H9 (cell line): ENCODE measurements around the gene THSD7B. TPM values are rescaled to one million over a fixed set of nuclear protein-coding genes. Genes with fewer than 3 reads are reported as not detected.

Experiments used
- DNase-seq: peaks from one replicate; pipeline ENCODE4 v3.0.0-alpha.2; 2017
- H2AFZ ChIP-seq: one replicate; pipeline ENCODE4 v1.6.1; 2013; ENCODE audit warnings: mild to moderate bottlenecking, low read length, control low read depth, moderate library complexity
- H2AK5ac ChIP-seq: 2 replicates; pipeline ENCODE4 v1.6.1; 2013; ENCODE audit warnings: low read length, control low read depth, mixed read lengths; ENCODE audit not compliant: insufficient read length
- H2BK120ac ChIP-seq: one replicate; pipeline ENCODE4 v1.6.1; 2013; ENCODE audit warnings: low read depth, mild to moderate bottlenecking, low read length, control low read depth, inconsistent platforms; ENCODE audit not compliant: poor library complexity, severe bottlenecking
- H2BK12ac ChIP-seq: 2 replicates; pipeline ENCODE4 v1.6.1; 2013; ENCODE audit warnings: low read length, control low read depth, mixed read lengths, low read depth; ENCODE audit not compliant: insufficient read length
- H2BK15ac ChIP-seq: 2 replicates; pipeline ENCODE4 v1.6.1; 2013; ENCODE audit warnings: low read depth, low read length, control low read depth
- H2BK20ac ChIP-seq: one replicate; pipeline ENCODE4 v1.6.1; 2013; ENCODE audit warnings: low read depth, mild to moderate bottlenecking, low read length, control low read depth, inconsistent platforms; ENCODE audit not compliant: poor library complexity, severe bottlenecking
- H2BK5ac ChIP-seq: 2 replicates; pipeline ENCODE4 v1.6.1; 2013; ENCODE audit warnings: low read length, control low read depth, mixed read lengths; ENCODE audit not compliant: insufficient read length
- H3K14ac ChIP-seq: 2 replicates; pipeline ENCODE4 v1.6.1; 2013; ENCODE audit warnings: low read length, control low read depth; ENCODE audit not compliant: insufficient read depth
- H3K18ac ChIP-seq: 2 replicates; pipeline ENCODE4 v1.6.1; 2013; ENCODE audit warnings: low read depth, mild to moderate bottlenecking, mixed read lengths, low read length, control low read depth; ENCODE audit not compliant: insufficient read length
- H3K23ac ChIP-seq: 2 replicates; pipeline ENCODE4 v1.6.1; 2013; ENCODE audit warnings: low read length, control low read depth, mixed read lengths, low read depth; ENCODE audit not compliant: insufficient read length
- H3K23me2 ChIP-seq: 2 replicates; pipeline ENCODE4 v1.6.1; 2013; ENCODE audit warnings: low read depth, mild to moderate bottlenecking, mixed read lengths, low read length, control low read depth; ENCODE audit not compliant: insufficient read length, poor library complexity, severe bottlenecking
- H3K27ac ChIP-seq: 2 replicates; pipeline ENCODE4 v1.5.1; 2013; ENCODE audit warnings: low read length, control low read depth, mixed read lengths, low read depth; ENCODE audit not compliant: insufficient read length
- H3K27me3 ChIP-seq: 2 replicates; pipeline ENCODE4 v1.6.1; 2013; ENCODE audit warnings: low read length, control low read depth, inconsistent platforms; ENCODE audit not compliant: insufficient read depth
- H3K4ac ChIP-seq: 2 replicates; pipeline ENCODE4 v1.6.1; 2013; ENCODE audit warnings: low read depth, mild to moderate bottlenecking, control low read depth, inconsistent platforms, low read length, moderate library complexity
- H3K4me1 ChIP-seq: 2 replicates; pipeline ENCODE4 v1.6.1; 2013; ENCODE audit warnings: low read length, control low read depth, inconsistent platforms; ENCODE audit not compliant: insufficient read depth
- H3K4me2 ChIP-seq: 2 replicates; pipeline ENCODE4 v1.6.1; 2013; ENCODE audit warnings: low read length, control low read depth, mixed read lengths; ENCODE audit not compliant: insufficient read length, insufficient read depth
- H3K56ac ChIP-seq: 2 replicates; pipeline ENCODE4 v1.6.1; 2013; ENCODE audit warnings: low read depth, mild to moderate bottlenecking, mixed read lengths, low read length, control low read depth; ENCODE audit not compliant: insufficient read length
- H3K79me1 ChIP-seq: 2 replicates; pipeline ENCODE4 v1.6.1; 2013; ENCODE audit warnings: low read depth, mild to moderate bottlenecking, moderate library complexity, low read length, control low read depth, inconsistent platforms; ENCODE audit not compliant: insufficient read depth, poor library complexity, severe bottlenecking
- H3K79me2 ChIP-seq: 2 replicates; pipeline ENCODE4 v1.6.1; 2013; ENCODE audit warnings: low read length, control low read depth, inconsistent platforms; ENCODE audit not compliant: insufficient read depth
- H3K9ac ChIP-seq: 2 replicates; pipeline ENCODE4 v1.6.1; 2013; ENCODE audit warnings: low read length, control low read depth, mixed read lengths; ENCODE audit not compliant: insufficient read length; ENCODE audit errors: extremely low read depth
- H3K9me3 ChIP-seq: one replicate; pipeline ENCODE4 v1.6.1; 2013; ENCODE audit warnings: low read depth, low read length, inconsistent platforms; ENCODE audit not compliant: control insufficient read depth
- H3T11ph ChIP-seq: one replicate; pipeline ENCODE4 v1.6.1; 2013; ENCODE audit warnings: mild to moderate bottlenecking, low read length, control low read depth, inconsistent platforms
- H4K20me1 ChIP-seq: one replicate; pipeline ENCODE4 v1.6.1; 2013; ENCODE audit not compliant: control insufficient read depth, insufficient read length, insufficient read depth
- H4K5ac ChIP-seq: 2 replicates; pipeline ENCODE4 v1.6.1; 2013; ENCODE audit warnings: low read depth, mild to moderate bottlenecking, mixed read lengths, low read length, control low read depth; ENCODE audit not compliant: insufficient read length
- H4K8ac ChIP-seq: replicated peaks from 2 replicates; pipeline ENCODE4 v1.6.1; 2013; ENCODE audit warnings: low read length, control low read depth, mixed read lengths, low read depth; ENCODE audit not compliant: insufficient read length
- H4K91ac ChIP-seq: 2 replicates; pipeline ENCODE4 v1.6.1; 2013; ENCODE audit warnings: low read depth, mild to moderate bottlenecking, moderate library complexity, mixed read lengths, low read length, control low read depth; ENCODE audit not compliant: insufficient read length
- H3K27ac Mint-ChIP-seq, 3 experiments: 2 replicates in 2 of 3; 3 replicates in 1 of 3; pipeline ENCODE4 v1.8.0; 2020 to 2021; ENCODE audit warnings: mixed read lengths in 3 of 3, mild to moderate bottlenecking in 1 of 3, moderate library complexity in 1 of 3
- H3K27me3 Mint-ChIP-seq: 2 replicates; pipeline ENCODE4 v1.8.0; 2021; ENCODE audit warnings: low read depth, mild to moderate bottlenecking, moderate library complexity, mixed read lengths
- H3K36me3 Mint-ChIP-seq, 3 experiments: 2 replicates in 2 of 3; 3 replicates in 1 of 3; pipeline ENCODE4 v1.8.0; 2020 to 2021; ENCODE audit warnings: low read depth in 3 of 3, mixed read lengths in 3 of 3; ENCODE audit not compliant: insufficient read depth in 1 of 3
- H3K4me1 Mint-ChIP-seq, 2 experiments: 2 replicates each; pipeline ENCODE4 v1.8.0; 2020; ENCODE audit warnings: mixed read lengths in 2 of 2
- H3K4me3 Mint-ChIP-seq, 2 experiments: 2 replicates in 1 of 2; 3 replicates in 1 of 2; pipeline ENCODE4 v1.8.0; 2020 to 2021; ENCODE audit warnings: mild to moderate bottlenecking in 2 of 2, mixed read lengths in 2 of 2, moderate library complexity in 1 of 2
- H3K9me3 Mint-ChIP-seq, 2 experiments: 2 replicates in 1 of 2; 3 replicates in 1 of 2; pipeline ENCODE4 v1.8.0; 2020; ENCODE audit warnings: mild to moderate bottlenecking in 2 of 2, mixed read lengths in 2 of 2, moderate library complexity in 1 of 2
- CTCF ChIP-seq: fragments of 200-600 bp; sonication (generic); conservative IDR thresholded peaks from 3 replicates; pipeline ENCODE4 v1.8.0; 2021; ENCODE audit warnings: antibody characterized with exemption, mild to moderate bottlenecking
- WGBS: extraction: QIAGEN DNeasy Blood & Tissue Kit; methylation state at CpG from one replicate; pipeline ENCODE4 v1.1.7; 2013; ENCODE audit warnings: missing lambda C conversion rate, low lambda C conversion rate, mixed read lengths; ENCODE audit not compliant: insufficient read length; ENCODE audit errors: extremely low coverage; 5-methylcytosine and 5-hydroxymethylcytosine counted together
- total RNA-seq: library from RNA; stranded (reverse); gene quantifications from 2 replicates; pipeline ENCODE4 v1.2.1, GENCODE V29; 2021

THSD7B gene
- total RNA-seq, 1 experiment from 2014 or later, result 0.85 TPM

- Mint-ChIP-seq H3K27me3 (no peaks in the 10 kb centered on the region), H3K4me3 (no peak overlapping the region), H3K4me1 (peaks cover 3 to 13% of the 10 kb centered on the region in 2 experiments; a peak in 2 of 4 replicates), H3K9me3 (peaks cover 9 to 14% of the 10 kb centered on the region in 2 experiments; a peak in 4 of 5 replicates), H3K27ac (no peak overlapping the region), H3K36me3 (peaks cover 0 to 6% (median 4%) of the 10 kb centered on the region in 3 experiments; a peak in 3 of 7 replicates)
- TF ChIP-seq CTCF, result no peak
- Histone ChIP-seq H3K79me2 (no peaks in the 10 kb centered on the region), H2AFZ (no peak overlapping the region), H3K14ac (no peak overlapping the region; the same call in 1 of the 2 replicates), H3T11ph (no peak overlapping the region), H3K4ac (no peak overlapping the region), H2BK15ac (no peak overlapping the region), H3K23me2 (no peaks in the 10 kb centered on the region), H3K9me3 (peaks cover 5% of the 10 kb centered on the region), H2BK20ac (no peak overlapping the region), H3K9ac (no peak overlapping the region), H4K8ac (no peak overlapping the region), H3K18ac (no peak overlapping the region), H4K5ac (no peak overlapping the region), H4K91ac (no peak overlapping the region), H3K27ac (no peak overlapping the region), H3K27me3 (no peaks in the 10 kb centered on the region), H3K23ac (no peak overlapping the region), H3K4me1 (no peaks in the 10 kb centered on the region), H3K79me1 (no peaks in the 10 kb centered on the region), H4K20me1 (no peaks in the 10 kb centered on the region), H2AK5ac (no peak overlapping the region), H3K4me2 (no peak overlapping the region), H2BK120ac (no peak overlapping the region), H2BK5ac (no peak overlapping the region), H3K56ac (no peak overlapping the region), H2BK12ac (no peak overlapping the region)
- DNase-seq, result no peak
- WGBS, result no CpG with 5 or more reads among the region's 4 CpGs
Observed at GRCh38 chr2:136919682-136920081, 154.3 kb downstream of the THSD7B start.
